GM18508 (cell line): ENCODE results near the gene WDR44.
"Not testable (repeated sequence)": the region's sequence is repeated elsewhere in the genome, so short reads cannot be mapped to it uniquely, and the experiment has no call there.

Experiments used
- ATAC-seq: cut with Tn5 transposase; IDR thresholded peaks from one replicate; pipeline ENCODE4 v1.9.1; 2021; ENCODE audit warnings: moderate number of reproducible peaks; ENCODE audit not compliant: insufficient read depth, unreplicated experiment

Gene WDR44

GRCh38 chrX:118345464-118346257 lies at the start of gene WDR44:
WDR44 (plus strand) TSS chrX:118346106; CDS start chrX:118346504, 398 bp downstream.
- peak; percentile 60 for ATAC-seq

- not testable (repeated sequence) for ATAC-seq
Observed at GRCh38 chrX:118305827-118306226, 40.1 kb upstream of the WDR44 start.

GRCh38 chrX:118315529-118315928 lies 30.4 kb upstream of the WDR44 start:
- no peak for ATAC-seq

- no peak for ATAC-seq
Observed at GRCh38 chrX:118324588-118324987, 21.3 kb upstream of the WDR44 start.

GRCh38 chrX:118325453-118325852 lies 20.5 kb upstream of the WDR44 start:
- ATAC-seq, result no peak

- ATAC-seq, result no peak
Observed at GRCh38 chrX:118329175-118329574, 16.7 kb upstream of the WDR44 start.

- ATAC-seq, result no peak
Observed at GRCh38 chrX:118337687-118338086, 8.2 kb upstream of the WDR44 start.

- no peak for ATAC-seq
Observed at GRCh38 chrX:118338930-118339329, 7.0 kb upstream of the WDR44 start.

- peak; percentile 17 for ATAC-seq
Observed at GRCh38 chrX:118345045-118345463, 852 bp upstream of the WDR44 start.

GRCh38 chrX:118346258-118347094 lies 570 bp downstream of the WDR44 start:
- ATAC-seq, result no peak

GRCh38 chrX:118347131-118347530 lies 1.2 kb downstream of the WDR44 start:
- ATAC-seq, result no peak

- ATAC-seq, result no peak
Observed at GRCh38 chrX:118347736-118348135, 1.8 kb downstream of the WDR44 start.

- no peak for ATAC-seq
Observed at GRCh38 chrX:118348186-118348810, 2.4 kb downstream of the WDR44 start.

GRCh38 chrX:118349188-118349587 lies 3.3 kb downstream of the WDR44 start:
- ATAC-seq, result no peak

GRCh38 chrX:118350221-118350620 lies 4.3 kb downstream of the WDR44 start:
- ATAC-seq, result no peak

GRCh38 chrX:118350706-118351105 lies 4.8 kb downstream of the WDR44 start:
- no peak for ATAC-seq

- ATAC-seq, result no peak
Observed at GRCh38 chrX:118352566-118352965, 6.7 kb downstream of the WDR44 start.

- peak; percentile 68 for ATAC-seq
Observed at GRCh38 chrX:118353081-118353850, 7.4 kb downstream of the WDR44 start.

GRCh38 chrX:118355225-118355920 lies 9.5 kb downstream of the WDR44 start:
- ATAC-seq, result no peak
